ENCODE measurements around the gene CHCHD6. TPM values are rescaled to one million over a fixed set of nuclear protein-coding genes. Genes with fewer than 3 reads are reported as not detected.

CHCHD6 gene
- total RNA-seq, 1 experiment from 2014 or later, result 36.3 TPM

GRCh38 chr3:126685493-126685892 is 18.5 kb upstream of the CHCHD6 start:
- Histone ChIP-seq H3K4me2 (ENCODE audit: low read length) (no peak overlapping the region), H3K4me3 (replicated peaks in 1 of 2; ENCODE audit: low read depth in 1 of 2, low read length in 2 of 2) (no peak overlapping the region), H3K9me2 (ENCODE audit: insufficient read depth) (no peaks in the 10 kb centered on the region), H3K9ac (ENCODE audit: low read length) (no peak overlapping the region), H3K9me3 (ENCODE audit: control insufficient read depth in 1 of 2, insufficient read depth in 1 of 2, low read depth in 1 of 2, low read length in 2 of 2) (no peaks in the 10 kb centered on the region), H3K36me3 (ENCODE audit: control insufficient read depth in 1 of 2, insufficient read depth in 2 of 2, low read length in 2 of 2) (no peaks in the 10 kb centered on the region), H3K27me3 (ENCODE audit: insufficient read depth, low read length) (no peaks in the 10 kb centered on the region), H2AFZ (ENCODE audit: low read depth, low read length, poor library complexity, severe bottlenecking) (no peak overlapping the region), H3K4me1 (ENCODE audit: control insufficient read depth in 1 of 2, insufficient read depth in 2 of 2, low read length in 2 of 2) (no peaks in the 10 kb centered on the region), H4K20me1 (ENCODE audit: insufficient read depth) (no peaks in the 10 kb centered on the region), H3K27ac (ENCODE audit: low read depth, low read length) (no peak overlapping the region), H3K79me2 (ENCODE audit: insufficient read depth, low read length) (no peaks in the 10 kb centered on the region)
- no TSS peak for BruUV-seq (replicated peaks)
- ChIA-PET CTCF (no interaction called here), POLR2A (no interaction called here), RAD21 (ENCODE audit: low non-redundant PET in 1 of 2, low total read pairs in 2 of 2, uncharacterized antibody in 2 of 2, unreplicated experiment in 2 of 2) (no interaction called here)
- no peak for TF ChIP-seq EGR1 (IDR thresholded peaks at IDR 0.05; ENCODE audit: low read depth)
- no peak for TF ChIP-seq CBX3 (IDR thresholded peaks at IDR 0.05; ENCODE audit: low read depth)
- ATAC-seq, result no peak
- no peak for DNase-seq (ENCODE audit: low read depth, low spot score)
- intact Hi-C loops (cut with micrococcal nuclease), result no loop called here

GRCh38 chr3:126691765-126692164 is 12.3 kb upstream of the CHCHD6 start:
- TF ChIP-seq REST (IDR thresholded peaks at IDR 0.05; ENCODE audit: low read depth) (no peak), FOSL1 (IDR thresholded peaks at IDR 0.05; ENCODE audit: low read depth) (no peak), CBX3 (IDR thresholded peaks at IDR 0.05; ENCODE audit: low read depth) (no peak), MAX (IDR thresholded peaks at IDR 0.05) (no peak), ZBTB33 (IDR thresholded peaks at IDR 0.05; ENCODE audit: extremely low read depth, insufficient replicate concordance, low read length) (no peak)

More at GRCh38 chr3:126691765-126692164, 12.3 kb upstream of the CHCHD6 start:
- Histone ChIP-seq H3K27me3 (ENCODE audit: insufficient read depth, low read length) (no peaks in the 10 kb centered on the region; the same call in 1 of the 2 replicates), H3K4me3 (replicated peaks in 1 of 2; ENCODE audit: low read depth in 1 of 2, low read length in 2 of 2) (no peak overlapping the region), H3K4me2 (ENCODE audit: low read length) (no peak overlapping the region), H4K20me1 (ENCODE audit: insufficient read depth) (no peaks in the 10 kb centered on the region), H3K79me2 (ENCODE audit: insufficient read depth, low read length) (no peaks in the 10 kb centered on the region), H3K27ac (ENCODE audit: low read depth, low read length) (no peak overlapping the region), H2AFZ (ENCODE audit: low read depth, low read length, poor library complexity, severe bottlenecking) (no peak overlapping the region), H3K9me3 (ENCODE audit: control insufficient read depth in 1 of 2, insufficient read depth in 1 of 2, low read depth in 1 of 2, low read length in 2 of 2) (no peaks in the 10 kb centered on the region), H3K4me1 (ENCODE audit: control insufficient read depth in 1 of 2, insufficient read depth in 2 of 2, low read length in 2 of 2) (no peaks in the 10 kb centered on the region), H3K9ac (ENCODE audit: low read length) (no peak overlapping the region), H3K9me2 (ENCODE audit: insufficient read depth) (no peaks in the 10 kb centered on the region), H3K36me3 (ENCODE audit: control insufficient read depth in 1 of 2, insufficient read depth in 2 of 2, low read length in 2 of 2) (no peaks in the 10 kb centered on the region)
- DNase-seq (ENCODE audit: low read depth, low spot score), result no peak
- ChIA-PET CTCF (no interaction called here), RAD21 (ENCODE audit: low non-redundant PET in 1 of 2, low total read pairs in 2 of 2, uncharacterized antibody in 2 of 2, unreplicated experiment in 2 of 2) (no interaction called here), POLR2A (no interaction called here)
- intact Hi-C loops (cut with micrococcal nuclease), result no loop called here
- no TSS peak for BruUV-seq (replicated peaks)
- no peak for ATAC-seq

Measured in HCT116 (cell line).